ENCODE measurements around the gene GRWD1. TPM values are rescaled to one million over a fixed set of nuclear protein-coding genes. Genes with fewer than 3 reads are reported as not detected.
A peak's percentile ranks its signal among the peaks of the same experiment; 100 is the strongest.

The GRWD1 gene
- total RNA-seq, 1 donor from 2014 or later = 31.9 TPM

DNA sequence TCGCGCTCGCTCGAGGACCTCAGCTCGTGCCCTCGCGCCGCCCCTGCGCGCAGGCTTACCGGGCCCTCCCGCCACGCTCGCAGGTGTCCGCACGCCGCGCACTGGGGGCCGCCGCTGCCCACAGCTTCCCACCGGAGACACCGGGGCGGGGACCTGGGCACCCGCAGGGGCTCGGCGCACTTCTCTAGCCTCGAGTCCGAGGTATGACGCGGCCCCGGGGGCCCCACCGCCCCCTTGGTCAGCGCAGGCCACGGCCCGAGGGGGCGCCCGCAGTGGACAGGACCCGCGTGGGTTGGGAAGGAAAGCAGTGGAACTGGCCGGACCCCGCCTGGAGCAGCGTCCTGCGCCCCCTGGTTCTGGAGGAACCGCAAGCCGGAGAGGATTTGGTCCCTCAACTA is 2.1 kb upstream of the GRWD1 start:
- FAIRE-seq = no peak
- H3K27me3 ChIP-seq (ENCODE audit: control insufficient read depth, insufficient read depth, low read length) = peaks cover 5% of the 10 kb centered on the region
- peaks cover 3% of the 10 kb centered on the region for H3K36me3 ChIP-seq (ENCODE audit: control insufficient read depth, insufficient read depth, low read length)
- no peak overlapping the region for H3K4me3 ChIP-seq (ENCODE audit: low read depth, low read length)
- DNase-seq (ENCODE audit: low read depth) = no peak
- TF ChIP-seq, protein P1, sequence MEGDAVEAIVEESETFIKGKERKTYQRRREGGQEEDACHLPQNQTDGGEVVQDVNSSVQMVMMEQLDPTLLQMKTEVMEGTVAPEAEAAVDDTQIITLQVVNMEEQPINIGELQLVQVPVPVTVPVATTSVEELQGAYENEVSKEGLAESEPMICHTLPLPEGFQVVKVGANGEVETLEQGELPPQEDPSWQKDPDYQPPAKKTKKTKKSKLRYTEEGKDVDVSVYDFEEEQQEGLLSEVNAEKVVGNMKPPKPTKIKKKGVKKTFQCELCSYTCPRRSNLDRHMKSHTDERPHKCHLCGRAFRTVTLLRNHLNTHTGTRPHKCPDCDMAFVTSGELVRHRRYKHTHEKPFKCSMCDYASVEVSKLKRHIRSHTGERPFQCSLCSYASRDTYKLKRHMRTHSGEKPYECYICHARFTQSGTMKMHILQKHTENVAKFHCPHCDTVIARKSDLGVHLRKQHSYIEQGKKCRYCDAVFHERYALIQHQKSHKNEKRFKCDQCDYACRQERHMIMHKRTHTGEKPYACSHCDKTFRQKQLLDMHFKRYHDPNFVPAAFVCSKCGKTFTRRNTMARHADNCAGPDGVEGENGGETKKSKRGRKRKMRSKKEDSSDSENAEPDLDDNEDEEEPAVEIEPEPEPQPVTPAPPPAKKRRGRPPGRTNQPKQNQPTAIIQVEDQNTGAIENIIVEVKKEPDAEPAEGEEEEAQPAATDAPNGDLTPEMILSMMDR (IDR thresholded peaks at IDR 0.05; ENCODE audit: insufficient read depth, low read length, severe bottlenecking) = no peak

- FAIRE-seq (no peak), DNase-seq (ENCODE audit: low read depth) (no peak)
- peaks cover 4% of the 10 kb centered on the region for H3K36me3 ChIP-seq (ENCODE audit: control insufficient read depth, insufficient read depth, low read length)
- H3K27me3 ChIP-seq (ENCODE audit: control insufficient read depth, insufficient read depth, low read length) = peaks cover 5% of the 10 kb centered on the region
- no peak overlapping the region for H3K4me3 ChIP-seq (ENCODE audit: low read depth, low read length)
- TF ChIP-seq, protein P1 (IDR thresholded peaks at IDR 0.05; ENCODE audit: insufficient read depth, low read length, severe bottlenecking) = no peak
These were observed 1.5 kb upstream of the GRWD1 start for GRCh38 chr19:48444129-48444935.

DNA sequence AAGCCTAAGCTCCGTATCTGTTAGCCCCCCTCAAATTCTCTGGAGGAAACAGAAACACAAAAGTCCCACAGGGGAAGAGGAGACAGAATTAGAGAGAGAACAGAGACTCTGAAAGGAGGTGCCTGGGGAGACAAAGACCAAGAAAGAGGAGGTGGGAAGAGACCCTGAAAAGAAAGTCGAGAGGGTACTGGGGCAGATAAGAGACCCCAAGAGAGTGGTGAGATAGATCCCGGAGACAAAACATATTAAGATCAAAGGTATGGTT is 915 bp upstream of the GRWD1 start:
- peaks cover 5% of the 10 kb centered on the region for H3K27me3 ChIP-seq (ENCODE audit: control insufficient read depth, insufficient read depth, low read length)
- no peak overlapping the region for H3K4me3 ChIP-seq (ENCODE audit: low read depth, low read length)
- DNase-seq (ENCODE audit: low read depth) (no peak), FAIRE-seq (no peak)
- peaks cover 7% of the 10 kb centered on the region for H3K36me3 ChIP-seq (ENCODE audit: control insufficient read depth, insufficient read depth, low read length)
- TF ChIP-seq, protein P1 (IDR thresholded peaks at IDR 0.05; ENCODE audit: insufficient read depth, low read length, severe bottlenecking) = no peak

DNA sequence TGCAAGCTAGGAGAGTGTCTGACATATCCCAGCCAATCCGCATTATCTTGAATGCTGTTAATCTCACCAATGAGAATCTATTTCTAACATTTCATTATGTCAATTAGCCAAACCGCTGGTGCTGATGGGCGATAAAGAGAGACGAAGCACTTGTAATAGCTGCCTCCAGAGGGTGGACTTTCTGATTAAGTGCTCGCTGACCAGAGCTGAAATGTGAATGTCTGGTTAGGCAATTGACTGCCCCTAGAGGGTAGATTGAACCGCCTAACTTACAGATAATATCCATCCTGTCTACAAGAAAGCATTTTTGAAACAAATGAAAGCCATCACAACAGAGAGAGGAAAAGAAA is 552 bp upstream of the GRWD1 start:
- peak overlapping the region; percentile 86 for H3K4me3 ChIP-seq (ENCODE audit: low read depth, low read length)
- H3K36me3 ChIP-seq (ENCODE audit: control insufficient read depth, insufficient read depth, low read length) = peaks cover 10% of the 10 kb centered on the region
- FAIRE-seq (peak; percentile 47), DNase-seq (ENCODE audit: low read depth) (peak; percentile 91)
- TF ChIP-seq, protein P1 (IDR thresholded peaks at IDR 0.05; ENCODE audit: insufficient read depth, low read length, severe bottlenecking) = peak; percentile 57
- peaks cover 5% of the 10 kb centered on the region for H3K27me3 ChIP-seq (ENCODE audit: control insufficient read depth, insufficient read depth, low read length)

GRCh38 chr19:48446579-48446978 is 796 bp downstream of the GRWD1 start:
- FAIRE-seq = no peak

More at GRCh38 chr19:48446579-48446978, 796 bp downstream of the GRWD1 start:
- H3K27me3 ChIP-seq (ENCODE audit: control insufficient read depth, insufficient read depth, low read length) = peaks cover 3% of the 10 kb centered on the region
- peaks cover 22% of the 10 kb centered on the region for H3K36me3 ChIP-seq (ENCODE audit: control insufficient read depth, insufficient read depth, low read length)
- TF ChIP-seq, protein P1 (IDR thresholded peaks at IDR 0.05; ENCODE audit: insufficient read depth, low read length, severe bottlenecking) = no peak
- H3K4me3 ChIP-seq (ENCODE audit: low read depth, low read length) = peak overlapping the region; percentile 86
- no peak for DNase-seq (ENCODE audit: low read depth)
